Activated CD8-positive, alpha-beta memory T cell treated with anti-CD3 and anti-CD28 coated beads for 36 hours (primary cell): ENCODE data around the gene CTSZ. TPM values are rescaled to one million over a fixed set of nuclear protein-coding genes. Genes with fewer than 3 reads are reported as not detected.

Experiments
- CTCF ChIA-PET: fragments of 350-600 bp; sonication (Branson Sonifier 250); formaldehyde crosslinking; loops from one replicate; lab custom pipeline; 2021; ENCODE audit warnings: antibody characterized with exemption; lab: Charles Lee
- POLR2A ChIA-PET: fragments of 350-600 bp; sonication (Branson Sonifier 250); formaldehyde crosslinking; loops from one replicate; lab custom pipeline; 2021; ENCODE audit warnings: antibody characterized with exemption; lab: Charles Lee
- total RNA-seq, 2 experiments: library from RNA; stranded (reverse); gene quantifications; one replicate each; pipeline ENCODE4 v1.2.3, GENCODE V29; 2021

Gene CTSZ
- total RNA-seq = 10 to 100 TPM; 31.0 to 31.2 TPM

DNA sequence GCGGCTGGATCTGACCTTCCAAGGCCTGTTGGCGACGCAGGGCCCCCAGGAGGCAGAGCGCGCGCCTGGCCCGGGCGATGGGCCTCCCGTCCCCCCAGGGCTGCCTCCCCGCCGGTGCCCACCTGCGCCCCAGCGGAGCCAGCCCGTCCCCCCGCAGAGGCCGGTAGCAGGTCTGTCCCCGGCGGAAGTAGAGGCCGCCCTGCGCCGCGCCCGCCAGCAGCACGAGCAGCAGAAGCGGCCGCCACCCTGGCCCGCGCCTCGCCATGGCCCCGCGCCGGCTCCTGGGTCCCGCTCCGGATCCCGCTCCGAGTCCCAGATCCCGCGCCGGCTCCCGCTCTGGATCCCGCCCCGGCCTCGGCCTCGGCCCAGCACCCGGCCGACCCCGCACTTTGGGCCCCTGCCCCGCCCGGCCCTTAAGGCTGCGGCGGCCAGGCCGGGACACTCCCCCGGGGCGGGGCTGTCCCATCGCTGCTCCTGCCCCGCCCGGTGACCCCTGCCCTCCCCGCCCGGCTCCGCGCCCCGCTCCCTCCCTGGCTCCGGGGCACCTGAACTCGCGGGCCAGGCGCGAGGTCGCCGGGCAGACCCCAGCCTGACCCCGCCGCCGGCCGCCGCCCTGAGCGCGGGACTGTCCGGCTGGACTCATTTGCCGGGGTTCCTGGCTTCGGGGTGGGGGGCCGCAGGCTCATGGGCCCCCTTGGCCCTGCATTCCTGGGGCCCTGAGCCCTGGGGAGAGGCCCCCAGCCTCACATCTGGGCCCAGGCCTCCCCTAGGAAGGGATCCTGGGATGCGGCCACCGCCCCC lies at the start of gene CTSZ:
Gene CTSZ, minus strand, starts transcription at position 391 of the 801 bp plus-strand sequence. Its CDS starts 126 bp downstream, at position 265.
- POLR2A ChIA-PET = no interaction called here
- CTCF ChIA-PET = no interaction called here

DNA sequence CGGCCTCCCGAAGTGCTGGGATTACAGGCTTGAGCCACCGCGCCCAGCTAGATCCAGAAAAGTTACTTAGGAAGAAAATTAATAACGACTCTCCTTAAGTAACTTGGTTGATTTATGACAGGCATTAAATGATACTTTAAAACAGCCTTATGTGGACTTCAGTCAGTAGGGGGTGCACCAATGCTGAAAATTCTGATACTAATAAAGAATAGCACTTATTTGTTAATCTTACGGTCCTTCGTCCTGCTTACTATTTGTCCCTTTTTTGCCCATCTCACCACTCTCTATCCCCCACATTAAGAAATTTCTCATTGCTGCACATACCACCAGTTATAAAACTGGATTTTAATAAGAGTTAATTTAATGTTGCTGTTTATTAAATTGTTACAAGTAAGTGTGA lies 48.2 kb upstream of the CTSZ start:
- POLR2A ChIA-PET = no interaction called here

DNA sequence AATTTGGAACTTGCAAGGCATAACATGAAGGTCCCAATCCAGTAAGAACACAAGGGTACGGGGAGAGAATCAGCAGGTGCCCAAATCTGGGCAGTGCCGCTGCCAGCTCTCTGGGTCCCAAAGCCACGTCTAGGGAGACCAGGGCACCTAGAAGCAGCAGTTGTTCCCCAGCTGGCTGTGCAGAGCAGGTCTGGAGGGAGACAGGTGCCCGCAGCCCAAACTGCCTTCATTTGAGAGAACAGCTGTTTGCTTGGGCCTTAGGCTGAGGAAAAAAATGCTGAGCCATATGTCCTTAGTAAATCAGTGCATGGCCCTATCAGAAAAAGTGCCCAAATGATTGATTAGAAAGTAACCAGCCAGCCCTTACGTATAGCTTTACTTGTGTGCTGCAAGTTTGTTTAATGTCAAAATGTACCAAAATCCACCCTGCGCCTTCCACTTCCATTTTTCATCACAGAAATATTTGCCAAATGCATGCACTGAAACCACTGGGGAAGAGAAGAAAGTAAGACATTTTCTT lies 44.7 kb upstream of the CTSZ start:
- ChIA-PET CTCF (no interaction called here), POLR2A (no interaction called here)

More for the DNA sequence above, 48.2 kb upstream of the CTSZ start:
- CTCF ChIA-PET = no interaction called here

DNA sequence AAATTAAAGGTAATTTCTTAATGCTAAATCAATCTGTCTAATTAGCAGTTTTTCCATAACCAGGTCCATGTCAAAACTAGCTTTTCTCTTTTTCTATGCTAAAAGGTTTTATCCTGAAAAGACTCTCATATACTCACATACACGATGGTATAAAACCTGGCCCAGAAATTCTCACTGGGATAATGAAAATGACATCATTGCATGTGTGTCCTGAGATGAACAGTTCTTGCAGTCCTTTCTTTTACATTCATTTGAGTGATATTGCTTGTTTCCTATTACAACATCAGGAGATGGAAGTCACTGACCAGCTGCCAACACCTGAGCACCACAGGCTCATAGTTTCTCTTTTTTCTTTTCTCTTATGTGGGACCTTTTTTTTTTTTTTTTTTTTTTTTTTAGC lies 43.4 kb upstream of the CTSZ start:
- ChIA-PET CTCF (interaction anchor here (1.9 kb wide), 1 partner anchor 157 kb away, joined by 4 read pairs; no protein-coding TSS in a partner anchor), POLR2A (no interaction called here)

DNA sequence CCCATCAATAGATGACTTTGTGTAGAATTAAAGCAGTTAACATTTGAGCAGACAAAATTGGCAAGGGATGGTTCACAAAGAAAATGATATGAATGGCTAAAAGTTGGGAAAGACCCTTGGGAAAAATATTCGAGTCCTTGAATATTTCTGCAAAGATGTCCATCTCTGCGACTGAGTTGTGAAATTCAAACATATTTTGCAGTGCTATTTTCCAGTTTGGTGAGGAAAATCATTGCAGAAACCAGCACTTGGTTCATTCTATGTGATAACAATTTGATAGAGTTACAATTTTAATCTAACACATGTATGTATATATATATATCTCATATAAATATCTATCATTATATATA lies 41.6 kb upstream of the CTSZ start:
- ChIA-PET POLR2A (no interaction called here), CTCF (no interaction called here)

DNA sequence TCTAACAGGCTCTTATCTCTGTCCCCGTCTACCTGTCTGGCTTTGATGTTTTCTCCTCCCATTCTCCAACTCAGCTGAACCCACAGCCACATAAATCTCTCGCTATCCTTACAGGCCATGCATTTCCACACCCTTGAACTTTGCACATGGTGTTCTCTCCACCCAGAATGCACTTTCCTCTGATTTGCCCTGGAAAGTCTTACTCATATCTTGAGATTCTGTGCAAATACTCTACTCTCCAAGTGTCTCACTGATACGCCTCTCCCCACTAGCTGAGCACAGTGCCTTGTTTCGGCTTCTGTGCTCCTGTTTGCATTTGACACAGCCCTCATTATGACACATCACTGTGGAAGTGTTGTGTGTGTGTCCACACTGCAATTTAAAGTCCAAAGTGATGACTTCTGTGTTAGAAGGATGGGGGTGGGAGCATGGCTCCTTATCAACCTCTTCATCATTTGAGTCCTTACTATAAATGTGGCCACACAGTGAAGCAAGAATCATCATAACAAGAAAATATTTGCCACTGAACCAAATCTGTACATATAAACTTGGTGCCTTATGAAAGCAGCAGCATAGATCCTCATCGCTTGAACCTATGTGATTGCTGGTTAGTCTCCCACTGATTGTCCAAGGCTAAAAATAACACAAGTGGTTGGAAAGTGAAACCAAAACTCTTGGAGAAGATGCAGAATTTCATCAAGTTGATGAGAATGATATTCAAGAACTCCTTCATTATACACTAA lies 41.1 kb upstream of the CTSZ start:
- ChIA-PET CTCF (no interaction called here), POLR2A (no interaction called here)

DNA sequence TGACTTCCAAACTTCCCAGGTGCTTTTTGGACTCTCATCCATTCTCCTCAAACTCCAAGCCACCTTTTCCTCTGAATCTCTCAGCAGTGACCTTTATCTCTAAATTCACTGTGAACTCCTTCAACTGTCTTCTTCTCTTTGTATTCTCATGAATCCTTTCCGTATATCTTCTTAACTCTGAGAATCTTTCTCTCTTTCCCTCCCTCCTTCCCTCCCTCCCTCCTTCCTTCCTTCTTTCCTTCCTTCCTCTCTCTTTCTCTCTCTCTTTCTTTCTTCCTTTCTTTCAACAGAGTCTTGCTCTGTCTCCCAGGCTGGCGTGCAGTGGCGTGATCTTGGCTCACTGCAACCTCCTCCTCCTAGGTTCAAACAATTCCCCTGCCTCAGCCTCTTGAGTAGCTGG lies 39.8 kb upstream of the CTSZ start:
- CTCF ChIA-PET = interaction anchor here (0.6 kb wide), 1 partner anchor 106 kb away, joined by 5 read pairs; no protein-coding TSS in a partner anchor
- POLR2A ChIA-PET = interaction anchor here (0.6 kb wide), 1 partner anchor 65 kb away, joined by 4 read pairs; no protein-coding TSS in a partner anchor

DNA sequence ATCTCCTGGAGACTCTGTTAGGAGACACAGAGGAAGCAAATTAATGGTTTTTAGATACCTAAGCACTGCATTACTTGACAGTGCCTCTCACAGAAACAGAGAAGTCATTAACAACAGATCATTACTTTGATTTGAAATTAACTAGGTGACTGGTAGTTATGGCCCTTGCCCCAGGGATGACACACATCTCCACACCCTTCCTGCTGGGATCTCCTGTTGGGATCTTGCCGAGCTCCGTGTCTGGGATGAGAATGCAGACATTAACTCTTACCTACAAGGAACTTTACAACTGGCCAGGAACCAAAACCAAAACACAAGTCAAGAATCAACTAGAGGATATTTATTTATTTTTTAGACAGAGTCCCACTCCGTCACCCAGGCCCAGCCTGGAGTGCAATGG lies 37.7 kb upstream of the CTSZ start:
- POLR2A ChIA-PET = no interaction called here
- CTCF ChIA-PET = no interaction called here

DNA sequence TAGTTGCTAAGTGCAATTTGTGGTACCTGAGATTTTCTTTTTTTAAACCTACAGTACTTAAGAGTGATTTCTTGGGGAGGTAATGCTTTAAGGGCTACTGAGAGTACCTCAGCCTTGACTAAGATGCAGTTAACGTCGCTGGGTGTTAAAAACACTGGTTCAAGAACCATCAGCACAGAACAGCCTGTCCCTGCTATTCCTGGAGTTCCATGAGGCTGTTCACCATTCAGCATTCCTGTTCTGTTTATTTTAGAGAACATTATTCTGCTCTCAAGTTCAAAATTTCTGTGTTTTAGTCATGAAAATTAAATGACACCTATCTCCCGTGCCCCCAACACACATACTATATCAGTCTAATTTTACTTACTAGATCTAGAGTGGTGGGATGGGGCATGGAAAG lies 37.2 kb upstream of the CTSZ start:
- ChIA-PET CTCF (no interaction called here), POLR2A (interaction anchor here (3.4 kb wide), 1 partner anchor 12 kb away, joined by 28 read pairs; the partner anchor contains the start of gene ATP5F1E)

DNA sequence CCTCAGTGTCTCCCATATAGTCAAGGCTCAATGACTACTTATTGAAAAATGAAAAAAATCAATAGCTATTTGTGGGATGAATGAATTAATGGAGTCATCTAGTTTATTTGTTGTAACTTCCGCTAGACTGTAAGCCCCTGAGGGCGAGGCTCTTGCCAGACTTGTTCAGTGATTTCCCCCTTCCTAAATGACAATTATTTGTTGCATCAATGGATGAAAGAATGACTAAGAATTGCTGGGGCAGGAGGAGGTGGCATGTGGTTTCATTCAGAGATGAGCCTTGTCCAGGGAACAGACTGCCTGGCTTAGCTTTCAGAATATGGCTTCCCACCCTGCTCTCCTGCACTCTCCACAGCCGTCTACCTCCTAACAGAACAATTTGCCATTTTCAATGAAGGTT lies 36.6 kb upstream of the CTSZ start:
- POLR2A ChIA-PET = interaction anchor here (2.4 to 3.4 kb wide), 2 partner anchors 12 to 152 kb away, joined by 8 to 28 read pairs; partner anchors contain the start of gene ATP5F1E
- CTCF ChIA-PET = interaction anchor here (0.7 to 1.2 kb wide), 3 partner anchors 54 to 179 kb away, joined by 3 to 4 read pairs (median 3); no protein-coding TSS in a partner anchor

DNA sequence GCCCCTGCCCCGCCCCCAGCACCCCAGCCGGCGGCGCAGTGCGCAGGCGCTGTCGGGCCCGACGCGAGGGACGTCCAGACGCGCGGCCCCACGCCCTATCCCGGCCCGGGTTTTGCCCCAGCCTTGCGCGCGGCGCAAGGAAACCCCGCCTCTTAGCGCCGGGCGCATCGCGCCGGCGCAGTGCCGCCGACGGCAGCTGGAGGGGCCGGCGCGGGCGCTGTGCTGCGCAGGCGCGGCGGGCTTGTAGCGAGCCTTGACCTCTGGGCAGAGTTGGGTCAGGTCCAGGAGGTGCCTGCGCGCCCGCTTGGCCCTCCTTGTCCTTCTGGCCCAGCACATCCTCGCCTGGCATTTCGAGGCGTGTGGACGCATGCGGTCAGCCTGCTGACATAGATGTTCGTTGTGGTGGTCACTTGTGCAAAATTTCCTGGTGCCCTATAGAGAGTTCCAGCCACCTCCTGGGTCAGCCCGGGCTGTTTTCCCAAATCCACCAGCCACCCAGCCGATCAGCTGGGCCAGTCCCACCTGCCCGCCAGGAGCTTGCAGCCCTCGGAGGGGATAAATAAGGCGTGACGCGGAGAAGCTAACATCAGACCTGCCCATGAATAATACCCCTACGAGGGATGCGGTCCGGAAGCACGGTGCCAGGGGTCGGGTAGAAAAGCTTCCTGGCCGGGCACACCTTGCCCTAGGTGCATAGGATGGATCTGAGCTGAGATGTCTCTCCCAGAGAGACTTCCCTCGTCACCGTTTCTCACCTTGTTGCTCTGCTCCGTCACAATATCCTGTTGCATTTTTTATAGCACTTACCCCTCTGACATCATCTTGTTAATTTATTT lies 36.0 kb upstream of the CTSZ start:
- ChIA-PET POLR2A (interaction anchor here (2.4 to 3.4 kb wide), 2 partner anchors 11 to 152 kb away, joined by 8 to 28 read pairs; partner anchors contain the start of gene ATP5F1E), CTCF (interaction anchor here (0.7 to 1.2 kb wide), 2 partner anchors 54 to 165 kb away, joined by 3 to 4 read pairs; no protein-coding TSS in a partner anchor)

DNA sequence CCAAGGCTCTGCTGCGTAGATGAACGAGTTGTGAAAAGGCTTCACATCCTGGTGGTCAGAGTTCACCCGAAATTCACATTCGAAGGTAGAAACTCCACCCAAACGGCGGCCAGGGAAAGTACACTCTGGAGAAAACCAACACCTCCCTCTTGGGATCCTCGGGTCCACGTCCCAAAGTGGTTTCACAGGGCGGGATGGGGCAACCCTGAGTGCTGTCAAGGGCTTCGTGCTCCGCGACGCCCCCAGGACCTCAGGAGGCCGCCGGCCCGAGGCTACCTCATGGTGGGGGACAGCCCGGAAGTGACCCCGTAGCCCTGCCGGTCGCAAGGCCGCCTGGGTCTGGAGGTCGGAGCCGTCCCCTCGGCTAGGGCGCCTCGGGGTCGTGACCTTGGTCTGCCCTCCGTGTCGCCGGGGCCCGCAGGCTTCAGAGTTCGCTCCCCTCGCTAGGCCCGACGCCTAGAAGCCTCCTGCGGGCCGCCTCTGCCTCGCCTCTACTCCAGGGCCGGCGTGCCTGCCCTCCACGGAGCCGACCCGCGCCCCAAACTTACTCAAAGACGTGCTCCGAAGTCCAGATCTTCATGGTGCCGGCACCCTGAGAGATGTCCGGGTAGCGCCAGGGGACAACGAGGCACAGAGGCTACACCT lies 35.2 kb upstream of the CTSZ start, which contains the start of gene PRELID3B:
Gene PRELID3B, minus strand, starts transcription at position 636 of the 645 bp plus-strand sequence. Its CDS starts 56 bp downstream, at position 580.
- POLR2A ChIA-PET = interaction anchor here (2.4 to 3.4 kb wide), 2 partner anchors 10 to 151 kb away, joined by 8 to 28 read pairs; partner anchors contain the start of gene ATP5F1E
- CTCF ChIA-PET = interaction anchor here (1.6 kb wide), 1 partner anchor 32 kb away, joined by 3 read pairs; no protein-coding TSS in a partner anchor

DNA sequence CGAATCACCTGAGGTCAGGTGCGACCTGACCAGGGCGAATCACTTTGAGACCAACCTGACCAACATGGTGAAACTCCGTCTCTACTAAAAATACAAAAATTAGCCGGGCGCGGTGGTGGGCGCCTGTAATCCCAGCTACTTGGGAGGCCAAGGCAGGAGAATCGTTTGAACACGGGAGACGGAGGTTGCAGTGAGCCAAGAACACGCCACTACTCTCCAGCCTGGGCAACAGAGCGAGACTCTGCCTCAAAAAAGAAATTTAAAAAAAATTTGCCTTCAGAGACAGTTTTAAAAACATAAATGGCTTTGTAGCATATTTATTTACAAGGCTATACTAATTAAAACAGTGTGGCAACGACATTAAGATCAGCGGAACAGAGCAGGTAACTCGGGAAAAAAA lies 34.4 kb upstream of the CTSZ start:
- ChIA-PET CTCF (interaction anchor here (1.0 to 1.6 kb wide), 2 partner anchors 9 to 33 kb away, joined by 3 to 7 read pairs; partner anchors contain the start of gene ATP5F1E), POLR2A (interaction anchor here (2.4 to 3.4 kb wide), 2 partner anchors 10 to 150 kb away, joined by 8 to 28 read pairs; partner anchors contain the start of gene ATP5F1E)

DNA sequence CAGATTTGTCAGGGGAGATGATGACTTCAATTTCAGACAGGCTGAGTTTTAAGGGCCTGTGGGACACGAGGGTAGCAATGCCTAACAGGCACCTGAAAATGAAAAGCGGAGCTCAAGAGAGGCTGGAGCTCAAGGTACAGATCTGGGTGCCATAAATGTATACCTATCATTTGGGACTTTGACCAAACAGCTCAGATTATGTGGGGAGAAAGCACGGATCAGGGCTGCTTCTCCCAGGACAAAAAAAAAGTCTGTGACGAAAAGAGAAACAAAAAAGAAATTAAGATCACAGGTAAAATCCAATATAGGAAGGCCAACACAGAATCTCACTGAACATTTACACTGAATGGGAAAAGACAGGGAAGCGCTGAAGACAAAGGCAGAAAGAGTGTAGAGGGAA lies 33.6 kb upstream of the CTSZ start:
- CTCF ChIA-PET = interaction anchor here (1.0 to 1.6 kb wide), 2 partner anchors 9 to 33 kb away, joined by 3 to 7 read pairs; partner anchors contain the start of gene ATP5F1E
- POLR2A ChIA-PET = interaction anchor here (3.4 kb wide), 1 partner anchor 9 kb away, joined by 28 read pairs; the partner anchor contains the start of gene ATP5F1E

DNA sequence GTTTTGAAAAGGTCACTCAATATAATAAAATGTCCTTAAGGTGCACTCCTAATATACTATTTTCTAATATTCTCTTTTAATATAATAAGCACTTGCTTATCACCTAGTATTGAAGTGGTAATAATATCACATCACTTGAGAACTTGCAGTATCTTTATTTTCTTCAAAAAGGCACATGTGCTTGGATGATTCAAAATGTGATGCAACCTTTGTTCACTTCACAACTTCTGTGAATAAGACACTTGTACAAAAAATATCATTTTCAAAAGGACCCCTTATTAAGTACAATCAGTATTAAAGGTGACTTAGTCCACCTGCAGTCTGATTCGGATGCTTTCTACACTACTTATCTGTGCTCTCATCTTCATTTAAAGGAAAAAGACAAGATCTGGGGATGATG lies 32.2 kb upstream of the CTSZ start:
- POLR2A ChIA-PET = no interaction called here
- CTCF ChIA-PET = no interaction called here

DNA sequence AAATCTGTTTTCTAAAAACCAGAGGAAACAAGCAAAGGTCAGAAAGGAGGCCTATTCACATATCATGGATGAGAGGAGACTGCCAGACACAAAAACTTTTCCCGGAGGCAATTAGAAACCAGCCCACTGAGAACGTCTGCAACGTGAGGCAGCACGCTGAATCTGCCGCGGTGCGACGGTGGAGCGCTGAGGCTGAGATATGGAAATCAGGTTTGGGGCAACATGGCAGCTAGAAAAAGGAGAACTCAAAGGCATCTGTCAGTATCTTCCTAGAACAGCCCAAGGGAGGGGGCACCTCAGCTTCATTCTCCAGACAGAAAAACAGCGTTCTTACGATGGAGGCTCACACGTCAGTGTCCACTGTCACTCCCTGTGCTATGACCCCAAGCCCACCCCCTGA lies 30.3 kb upstream of the CTSZ start:
- POLR2A ChIA-PET = no interaction called here
- CTCF ChIA-PET = no interaction called here

DNA sequence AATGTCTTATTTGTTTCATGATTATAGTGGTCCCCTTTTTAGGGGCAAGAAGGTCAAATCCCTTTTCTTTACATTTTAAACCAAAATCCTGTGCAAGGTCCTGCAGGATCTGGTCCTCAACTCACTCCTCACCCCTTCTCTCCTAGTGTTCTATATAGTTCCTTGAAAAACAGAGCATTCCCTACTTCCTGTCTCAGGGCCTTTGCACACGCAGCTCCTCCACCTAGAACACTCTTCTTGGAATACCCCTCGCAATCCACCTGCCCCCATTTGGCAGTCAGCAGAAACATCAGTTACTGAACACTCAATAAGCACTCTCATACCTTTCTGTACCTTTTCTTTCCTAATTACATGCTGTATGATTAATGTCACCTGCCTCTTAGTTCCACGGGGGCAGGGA lies 28.3 kb upstream of the CTSZ start:
- CTCF ChIA-PET = no interaction called here
- POLR2A ChIA-PET = no interaction called here
